Measurements from ENCODE around the gene IGF1R.

The IGF1R gene

DNA sequence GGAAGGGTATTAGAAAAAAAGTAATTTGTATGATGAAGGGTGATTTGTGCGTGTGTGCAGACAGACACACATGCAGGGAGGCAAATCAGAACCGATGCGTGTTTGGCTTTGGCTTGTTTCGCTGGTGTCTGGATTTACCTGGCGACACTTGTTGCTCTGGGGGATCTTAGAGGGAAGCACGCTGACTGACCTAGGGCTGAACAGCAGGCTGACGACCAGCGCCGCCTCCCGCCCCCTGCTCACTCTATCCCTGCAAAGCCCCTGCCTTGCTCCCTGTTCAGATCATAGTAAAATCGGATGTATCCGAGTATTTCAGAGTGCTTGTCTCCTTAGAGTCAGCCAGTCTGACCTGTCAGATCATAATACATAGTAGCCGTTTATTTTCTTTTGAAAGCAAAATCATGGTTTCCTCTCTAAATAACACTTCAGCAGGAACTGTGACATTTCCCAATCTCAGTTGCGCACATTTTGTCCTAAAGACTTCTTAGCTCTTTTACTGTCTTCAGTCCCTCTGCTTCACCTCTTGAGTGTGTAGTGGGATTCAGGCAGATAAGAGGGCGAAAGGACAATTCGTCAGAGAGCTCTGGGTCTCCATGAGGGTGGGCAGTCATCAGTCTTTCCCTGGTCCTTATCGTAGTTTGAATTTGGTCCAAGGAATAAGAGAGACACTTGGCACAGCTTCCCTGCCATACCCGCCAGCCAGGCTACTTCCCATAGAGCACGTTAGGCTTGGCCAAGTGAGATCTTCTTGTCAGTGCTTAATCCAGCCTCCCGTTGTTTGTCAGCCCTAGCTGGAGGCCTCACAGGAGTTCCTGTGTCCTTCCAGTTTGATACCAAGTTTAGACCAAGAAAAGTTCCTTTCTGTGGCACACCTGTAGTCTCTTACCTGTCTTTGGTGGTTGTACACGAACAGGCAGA is 261.9 kb downstream of the IGF1R start:
- DNase-seq (ENCODE audit: low read depth), result no peak

DNA sequence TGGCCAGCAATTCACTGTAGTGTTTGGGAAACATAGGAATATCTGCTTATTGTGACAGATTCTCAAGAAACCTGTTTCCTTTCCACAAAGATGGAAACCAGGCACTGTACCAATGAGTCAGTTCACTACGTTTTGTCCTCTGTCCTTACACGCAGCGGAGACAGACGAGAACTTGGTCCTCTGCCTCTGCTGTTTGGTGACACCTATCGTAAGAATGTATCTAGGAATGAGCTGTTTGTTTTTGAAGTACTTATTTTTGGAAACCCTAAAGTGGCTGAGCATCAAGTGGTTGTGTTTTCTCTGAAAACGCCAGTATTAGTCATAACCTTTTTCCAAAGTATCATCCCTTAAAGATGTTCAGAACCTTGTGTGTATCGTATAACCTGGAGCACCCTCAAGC is 266.3 kb downstream of the IGF1R start:
- no peak for DNase-seq (ENCODE audit: low read depth)

DNA sequence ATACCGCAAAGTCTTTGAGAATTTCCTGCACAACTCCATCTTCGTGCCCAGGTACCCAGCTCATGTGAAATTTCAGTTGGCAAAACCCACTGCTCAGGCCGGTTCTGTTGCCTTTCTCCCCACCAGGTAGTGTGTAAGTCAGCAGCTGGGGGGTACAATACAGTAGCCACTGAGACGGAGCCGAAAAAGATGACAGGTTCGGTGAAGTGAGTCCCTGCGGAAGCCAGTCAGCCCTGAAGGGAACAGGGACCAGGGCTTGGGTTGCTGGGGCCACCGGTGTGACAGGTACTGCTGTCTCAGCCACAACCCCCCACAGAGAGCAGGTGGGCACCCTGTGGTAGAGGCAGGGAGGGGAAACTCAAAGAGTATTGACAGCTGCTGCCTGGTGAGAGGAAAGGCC is 268.5 kb downstream of the IGF1R start:
- DNase-seq (ENCODE audit: low read depth), result no peak

DNA sequence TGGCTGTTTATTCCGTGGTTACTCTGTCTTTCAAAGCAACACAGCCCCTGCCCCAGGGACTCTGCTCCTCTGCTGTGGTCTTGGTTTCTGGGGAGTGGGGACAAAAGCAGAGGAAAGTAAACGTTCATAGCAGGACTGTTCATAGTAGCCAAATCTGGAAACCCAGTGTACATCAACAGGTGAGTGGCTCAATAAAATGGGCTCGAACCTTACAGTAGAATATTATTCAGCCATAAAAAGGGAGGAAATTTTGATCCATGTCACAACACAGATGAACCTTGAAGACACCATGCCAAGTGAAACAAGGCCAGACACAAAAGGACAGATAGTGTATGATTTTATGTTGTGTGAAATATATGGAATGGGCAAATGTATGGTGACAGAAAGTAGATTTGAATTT is 269.1 kb downstream of the IGF1R start:
- no peak for DNase-seq (ENCODE audit: low read depth)

DNA sequence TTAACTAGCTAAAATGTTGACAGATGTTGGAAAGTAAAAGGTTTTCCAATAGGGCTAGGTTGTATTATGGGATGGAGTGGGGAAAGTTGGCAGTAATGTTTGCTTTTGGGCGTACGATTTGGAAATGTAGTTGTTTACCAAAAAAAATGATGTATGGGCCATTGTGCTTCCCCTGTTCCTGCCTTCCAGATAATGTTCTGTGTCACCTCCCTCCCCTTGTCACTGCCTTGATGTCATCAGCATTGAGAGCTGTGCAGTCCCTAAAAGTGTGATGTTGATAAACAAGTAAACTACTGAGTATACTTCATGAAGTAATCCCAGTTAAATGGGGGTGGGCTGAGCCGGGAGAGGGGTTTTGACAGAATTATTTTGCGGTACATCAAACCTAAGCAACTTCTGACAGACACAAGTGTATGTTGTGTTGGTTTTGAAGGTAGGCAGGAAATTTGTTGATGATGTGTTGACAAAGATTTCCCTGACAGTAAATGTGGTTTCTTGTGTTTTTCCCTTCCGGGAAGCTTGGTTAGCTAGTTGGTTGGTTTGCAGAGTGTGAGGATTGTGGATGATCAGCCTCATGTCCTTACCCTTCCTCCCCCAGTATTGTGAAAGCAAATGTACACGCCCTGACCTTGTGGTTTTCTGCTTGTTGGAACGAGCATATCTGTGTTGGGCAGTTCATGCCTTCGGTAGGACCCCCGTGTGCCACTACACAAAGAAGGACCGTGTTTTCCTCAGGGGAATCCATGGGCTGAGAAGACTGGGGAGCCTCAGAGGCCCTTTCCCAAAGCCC is 271.9 kb downstream of the IGF1R start:
- DNase-seq (ENCODE audit: low read depth), result no peak

DNA sequence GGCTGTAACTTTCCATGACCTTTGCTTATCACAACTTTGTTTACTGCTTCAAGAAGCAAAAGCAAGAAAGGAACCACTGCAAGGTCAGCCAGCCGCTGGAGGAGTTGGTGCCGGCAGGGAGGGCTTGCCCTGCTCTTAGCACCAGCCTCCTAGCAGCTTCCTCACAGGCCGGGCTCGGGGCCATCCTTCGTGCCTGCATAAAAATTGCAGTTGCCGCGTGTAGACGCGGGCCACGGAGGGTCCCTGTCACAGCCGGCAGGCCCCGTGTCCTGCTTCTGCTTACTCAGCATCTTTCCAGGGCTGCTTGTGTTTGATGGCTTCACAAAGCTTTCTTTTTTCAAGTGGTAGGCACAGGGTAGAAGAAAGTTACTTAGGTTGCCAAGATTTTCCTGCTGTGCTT is 274.8 kb downstream of the IGF1R start:
- DNase-seq (ENCODE audit: low read depth), result no peak

DNA sequence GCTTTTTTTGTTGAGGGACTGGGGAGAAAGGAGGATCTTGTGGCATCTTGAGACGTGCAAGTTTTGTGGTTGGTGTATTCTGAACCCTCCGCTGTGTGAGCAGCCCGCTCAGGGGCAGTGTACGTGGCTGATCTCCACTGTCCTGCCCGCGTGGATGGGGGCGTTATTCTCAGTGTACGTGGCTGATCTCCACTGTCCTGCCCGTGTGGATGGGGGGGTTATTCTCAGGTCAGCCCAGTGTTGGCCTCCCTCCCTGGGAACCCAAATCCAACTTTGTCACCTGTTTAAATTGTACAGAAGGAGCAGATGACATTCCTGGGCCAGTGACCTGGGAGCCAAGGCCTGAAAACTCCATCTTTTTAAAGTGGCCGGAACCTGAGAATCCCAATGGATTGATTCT is 275.2 kb downstream of the IGF1R start:
- DNase-seq (ENCODE audit: low read depth), result no peak

DNA sequence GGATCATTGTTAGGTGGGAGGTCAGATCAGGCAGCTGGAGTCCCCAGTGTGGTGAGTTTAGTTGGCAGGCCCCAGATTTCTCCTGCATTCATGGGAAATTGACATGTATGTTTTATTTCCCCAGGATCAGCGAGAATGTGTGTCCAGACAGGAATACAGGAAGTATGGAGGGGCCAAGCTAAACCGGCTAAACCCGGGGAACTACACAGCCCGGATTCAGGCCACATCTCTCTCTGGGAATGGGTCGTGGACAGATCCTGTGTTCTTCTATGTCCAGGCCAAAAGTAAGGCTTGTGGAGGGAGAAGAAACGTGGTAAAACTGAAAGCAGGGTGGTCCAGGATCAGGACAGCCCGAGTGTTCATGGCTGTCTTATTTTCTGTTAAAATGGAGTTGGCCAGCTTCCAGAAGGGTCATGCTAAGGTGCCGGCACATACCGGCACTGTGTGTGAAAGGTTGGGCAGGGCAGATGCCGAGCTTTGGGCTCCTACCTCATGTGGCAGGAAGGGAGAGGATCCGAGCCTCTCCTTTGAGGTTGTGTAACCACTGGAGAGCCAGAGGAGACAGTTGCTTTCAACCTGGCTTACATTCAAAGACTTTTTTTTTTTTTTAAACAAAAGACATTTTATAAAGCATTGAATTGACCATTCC is 276.2 kb downstream of the IGF1R start:
- no peak for DNase-seq (ENCODE audit: low read depth)

DNA sequence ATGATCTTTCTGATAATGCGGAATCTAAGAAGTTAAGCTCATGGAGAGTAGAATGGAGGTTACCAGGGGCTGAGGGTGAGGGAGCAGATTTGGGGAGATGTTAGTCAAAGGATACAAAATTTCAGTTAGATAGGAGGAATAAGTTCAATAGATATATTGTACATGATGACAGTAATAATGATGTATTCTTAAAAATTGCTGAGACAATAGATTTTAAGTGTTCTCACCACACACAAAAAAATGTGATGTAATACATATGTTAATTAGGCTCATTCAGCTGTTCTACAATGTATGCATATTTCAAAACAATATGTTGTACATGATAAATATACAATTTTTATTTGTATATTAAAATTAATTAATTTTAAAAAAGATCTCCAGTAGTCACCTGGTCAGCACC is 277.9 kb downstream of the IGF1R start:
- DNase-seq (ENCODE audit: low read depth), result no peak

DNA sequence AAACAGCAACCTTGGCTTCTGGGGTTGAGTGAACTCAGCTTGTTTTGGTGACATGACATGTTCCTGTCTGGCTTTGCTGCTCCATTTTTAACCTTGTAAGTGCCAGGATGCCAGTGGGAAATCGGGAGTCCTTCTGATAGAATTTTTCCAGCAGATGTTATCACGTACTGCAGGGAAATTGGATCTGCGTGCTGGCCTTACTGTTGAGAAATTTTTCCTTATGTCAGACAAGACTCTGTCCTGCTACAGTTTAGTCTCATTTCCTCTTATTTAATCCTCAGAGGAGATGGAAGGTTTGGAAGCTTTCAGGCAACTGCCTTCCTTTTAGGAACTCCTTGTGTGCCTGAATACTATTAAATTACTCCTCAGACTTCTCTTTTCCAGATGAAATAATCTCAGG is 278.7 kb downstream of the IGF1R start:
- no peak for DNase-seq (ENCODE audit: low read depth)

DNA sequence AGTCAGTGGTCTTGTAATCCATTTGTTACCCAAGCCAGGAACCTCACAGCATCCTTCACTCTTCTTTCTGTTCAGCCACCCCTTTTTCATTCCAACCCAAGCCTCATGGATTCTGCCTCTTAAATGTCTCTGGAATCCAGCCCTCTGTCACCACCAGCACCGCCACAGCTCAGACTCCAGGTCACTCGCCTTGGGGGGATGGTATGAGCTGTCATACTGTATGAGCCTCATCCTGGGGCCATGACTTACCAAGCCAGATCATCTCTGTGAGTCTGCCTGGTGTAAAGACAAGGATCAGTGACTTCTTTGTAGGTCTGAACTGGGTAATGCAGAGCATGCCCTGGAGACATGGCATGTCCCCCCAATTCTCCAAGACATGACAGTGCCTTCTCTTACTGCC is 279.7 kb downstream of the IGF1R start:
- DNase-seq (ENCODE audit: low read depth), result no peak

DNA sequence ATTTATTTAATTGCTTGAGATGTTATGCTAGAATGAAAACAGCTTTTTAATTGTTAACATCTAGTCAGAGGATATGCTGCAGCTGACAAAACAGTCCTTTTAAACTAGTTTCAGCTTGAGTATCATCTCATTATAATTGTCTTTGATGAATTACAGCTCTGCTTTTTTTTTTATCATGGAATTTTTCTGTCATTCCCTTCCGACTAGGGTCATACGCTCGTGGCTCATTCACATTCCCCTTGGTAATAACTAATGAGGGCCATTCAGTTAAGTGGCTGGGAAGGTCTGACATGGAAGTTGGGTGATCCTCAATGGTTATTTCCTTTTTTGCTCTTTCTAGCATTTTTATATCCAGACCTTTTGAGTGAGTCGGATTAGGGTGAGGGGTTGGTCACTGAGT is 282.2 kb downstream of the IGF1R start:
- no peak for DNase-seq (ENCODE audit: low read depth)

DNA sequence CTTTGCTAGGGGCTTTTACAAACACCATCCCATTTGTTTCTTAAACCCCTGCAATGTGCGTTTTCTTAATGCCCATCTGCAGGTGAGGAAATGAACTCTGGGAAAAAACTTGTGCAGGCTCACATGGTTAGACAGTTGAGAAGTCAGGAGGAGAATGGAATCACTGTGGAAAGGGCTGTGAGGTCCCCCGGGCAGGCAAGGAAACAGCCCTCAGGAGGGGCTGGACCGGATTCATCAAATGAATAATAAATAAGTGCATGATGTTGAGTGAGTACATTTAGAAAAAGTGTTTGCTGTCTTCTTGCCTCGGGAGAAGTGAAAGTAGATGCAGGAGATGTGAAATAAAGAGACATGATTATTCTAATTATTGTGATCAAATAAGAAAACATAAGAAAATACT is 282.7 kb downstream of the IGF1R start:
- DNase-seq (ENCODE audit: low read depth), result no peak

DNA sequence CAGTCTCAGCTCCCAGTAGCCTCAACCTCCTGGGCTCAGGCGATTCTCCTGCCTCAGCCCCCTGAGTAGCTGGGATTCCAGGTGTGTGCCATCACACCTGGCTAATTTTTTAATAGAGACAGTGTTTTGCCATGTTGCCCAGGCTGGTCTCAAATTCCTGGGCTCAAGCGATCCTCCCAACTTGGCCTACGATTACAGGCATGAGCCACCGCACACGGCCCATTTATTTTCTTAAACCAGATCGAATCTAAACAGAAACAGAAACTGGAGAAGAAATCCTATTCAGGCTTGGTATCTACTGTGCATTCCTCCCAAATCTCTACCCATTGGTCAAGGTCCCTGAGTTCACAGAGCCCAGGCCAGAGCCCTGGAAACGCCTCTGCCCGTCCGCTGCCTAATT is 285.1 kb downstream of the IGF1R start:
- DNase-seq (ENCODE audit: low read depth), result no peak

DNA sequence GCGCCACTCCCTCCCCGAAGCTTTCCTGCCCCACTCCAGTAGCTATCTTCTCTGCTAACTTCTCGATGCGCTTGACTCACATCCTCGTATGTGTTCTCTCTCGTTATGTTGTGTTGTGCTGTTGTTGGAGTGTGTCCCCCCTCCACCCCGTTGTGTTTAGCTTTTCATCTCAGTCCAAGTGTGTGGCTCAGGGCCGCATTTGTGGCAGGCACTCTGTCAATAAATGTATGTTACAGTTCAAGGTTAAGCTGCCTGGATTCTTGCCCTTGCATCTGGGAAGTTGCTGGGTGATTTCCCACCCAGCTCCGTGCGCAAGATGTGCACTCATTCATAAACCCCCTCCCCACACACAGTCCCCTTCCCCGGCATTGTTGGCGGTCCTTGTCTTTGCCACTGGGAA is 287.4 kb downstream of the IGF1R start:
- DNase-seq (ENCODE audit: low read depth), result no peak

DNA sequence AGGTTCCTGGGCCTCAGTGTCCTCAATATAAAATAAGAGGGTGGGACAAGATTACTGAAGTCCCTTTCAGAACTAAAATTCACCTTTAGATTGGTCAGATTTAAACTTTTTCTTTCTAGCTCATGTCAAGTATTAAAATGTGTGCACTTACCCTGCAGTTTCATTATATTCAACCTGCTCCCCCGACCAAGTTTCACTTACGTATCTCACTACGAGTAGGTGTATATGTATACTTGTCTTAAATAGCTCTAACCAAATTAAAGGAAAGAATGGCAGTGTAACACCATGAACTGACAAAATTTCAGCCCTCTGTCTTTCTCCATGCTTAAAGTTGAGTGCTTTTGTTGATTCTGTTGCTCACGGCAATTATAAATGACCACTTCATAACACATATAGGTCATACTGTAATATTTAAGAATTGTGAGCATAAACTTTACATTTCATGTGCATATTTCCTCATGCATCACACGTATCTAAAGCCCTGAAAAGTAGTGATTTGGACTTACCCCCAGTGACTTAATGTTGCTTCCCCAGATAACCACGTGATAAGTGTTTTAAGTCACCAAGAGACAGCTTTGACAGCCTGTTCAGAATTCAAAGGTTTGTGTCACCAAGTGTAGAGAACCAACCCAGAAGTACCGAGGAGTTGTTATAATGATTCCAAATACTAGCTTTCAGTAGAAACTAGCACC is 289.2 kb downstream of the IGF1R start:
- DNase-seq (ENCODE audit: low read depth), result no peak

DNA sequence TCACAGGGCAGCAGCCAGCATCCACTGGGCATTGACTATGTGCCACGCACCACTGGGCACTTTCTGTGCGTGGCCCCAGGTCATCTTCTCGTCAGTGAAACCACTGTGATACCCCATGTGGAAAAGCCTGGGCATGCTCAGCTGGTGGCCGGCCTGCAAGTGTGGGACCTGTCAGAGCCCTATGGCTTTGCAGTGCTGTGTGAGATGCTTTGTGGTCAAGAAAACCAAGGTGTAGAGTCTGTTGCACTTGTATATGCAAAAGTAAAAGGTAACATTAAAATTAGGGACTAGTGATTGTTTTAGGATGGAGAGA is 289.7 kb downstream of the IGF1R start:
- DNase-seq (ENCODE audit: low read depth), result no peak

DNA sequence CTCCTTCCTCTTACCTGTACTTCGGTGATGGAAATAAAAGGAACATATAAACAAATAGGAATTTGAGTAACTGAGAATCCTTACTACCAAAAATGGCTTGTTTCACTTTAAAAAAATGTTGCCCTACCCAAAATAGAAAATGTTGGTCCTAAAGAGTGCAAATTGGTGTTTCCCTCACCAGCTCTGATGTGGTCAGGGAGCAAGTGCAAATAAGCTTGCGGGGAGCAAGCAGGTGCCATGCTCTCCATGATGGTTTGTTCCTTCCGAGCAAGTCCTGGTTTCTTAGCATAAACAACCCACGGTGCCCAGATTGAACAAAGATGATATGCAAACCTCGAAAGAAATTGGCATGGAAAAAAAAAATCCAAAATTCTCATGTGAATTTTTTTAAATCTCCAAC is 290.5 kb downstream of the IGF1R start:
- DNase-seq (ENCODE audit: low read depth), result no peak

DNA sequence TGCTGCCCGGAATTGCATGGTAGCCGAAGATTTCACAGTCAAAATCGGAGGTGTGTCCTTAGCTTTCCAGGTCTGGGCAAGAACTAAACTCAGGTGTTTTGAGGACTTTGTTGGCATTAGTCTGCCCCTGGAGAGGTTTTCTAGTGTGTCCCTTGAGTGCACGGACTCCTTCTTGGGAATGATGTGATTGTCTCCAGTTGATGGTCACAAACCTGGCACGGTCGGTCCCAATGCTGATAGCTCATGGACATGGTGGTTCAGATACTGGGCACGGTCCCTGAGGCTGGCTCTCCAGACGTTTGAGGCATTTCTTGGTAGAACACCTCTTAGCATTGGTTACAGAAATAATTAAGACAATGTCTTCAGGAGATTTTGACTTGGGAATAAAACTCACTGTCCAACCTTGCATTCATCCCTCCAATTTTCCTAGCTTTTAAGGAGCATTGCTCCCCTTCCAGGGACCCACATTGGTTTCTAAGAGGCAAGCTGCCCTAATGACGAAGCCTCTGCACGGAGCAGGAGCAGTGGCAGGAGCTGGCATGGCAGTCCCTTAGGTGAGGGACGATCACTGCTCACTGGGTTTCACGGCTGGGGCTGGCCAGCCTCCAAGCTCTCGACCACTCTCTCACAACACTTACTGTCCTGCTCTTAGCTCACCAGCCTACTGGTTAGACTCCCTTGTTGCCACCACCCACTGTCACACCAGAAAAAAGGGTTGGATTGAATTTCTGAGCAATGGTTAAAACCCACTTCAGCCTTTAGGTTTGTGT is 291.2 kb downstream of the IGF1R start:
- DNase-seq (ENCODE audit: low read depth), result no peak

DNA sequence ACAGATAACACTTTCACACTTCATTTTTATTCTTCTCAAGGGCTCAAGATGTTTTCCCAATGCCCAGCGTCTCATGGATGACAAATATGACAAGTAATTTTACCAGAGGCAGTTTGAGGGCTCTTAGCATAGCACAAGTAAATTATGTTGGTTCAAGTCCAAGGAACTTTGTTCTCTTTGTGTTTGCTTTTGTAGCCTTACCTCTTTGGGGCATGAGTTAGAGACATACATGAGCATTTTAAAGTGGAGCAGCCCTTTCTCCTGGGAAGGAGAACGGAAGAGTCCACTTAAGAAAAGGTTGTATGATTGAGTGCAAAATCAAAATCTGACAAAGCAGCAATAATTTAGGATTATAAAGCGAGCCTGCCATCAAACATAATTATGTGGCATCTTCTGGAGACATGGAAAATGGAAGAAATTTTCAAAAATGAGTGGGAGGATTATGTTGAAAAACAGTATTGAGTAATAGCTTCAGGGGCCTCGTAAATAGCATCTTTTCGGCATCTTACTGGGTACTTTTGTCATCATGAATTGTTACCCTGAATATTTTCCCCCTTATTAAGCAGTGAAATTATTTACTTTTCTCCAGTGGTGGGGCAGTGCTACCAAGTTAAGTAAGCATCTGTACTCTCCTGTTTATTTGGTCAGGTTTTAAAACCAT is 293.4 kb downstream of the IGF1R start:
- no peak for DNase-seq (ENCODE audit: low read depth)

DNA sequence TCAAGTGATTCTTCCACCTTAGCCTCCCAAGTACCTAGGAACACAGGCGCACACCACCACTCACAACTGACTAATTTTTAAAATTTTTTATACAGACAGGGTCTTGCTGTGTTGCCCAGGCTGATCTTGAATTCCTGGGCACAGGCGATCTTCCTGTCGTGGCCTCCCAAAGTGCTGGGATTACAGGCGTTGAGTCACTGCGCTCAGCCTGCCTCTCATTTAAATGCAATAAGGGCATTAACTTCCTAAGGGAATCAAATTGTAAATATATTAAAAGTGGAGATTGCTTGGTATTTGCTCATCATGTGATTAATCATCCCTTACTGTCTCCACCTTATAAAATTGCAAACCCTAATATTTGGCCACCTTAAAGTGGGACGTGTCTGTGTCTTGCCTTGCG is 294.1 kb downstream of the IGF1R start:
- no peak for DNase-seq (ENCODE audit: low read depth)

Measured in stimulated activated CD8-positive, alpha-beta memory T cell treated with anti-CD3 and anti-CD28 coated beads, Interleukin-15, amount 100 ng/mL, for 1 hour (primary cell).